CD4-positive, alpha-beta T cell (primary cell): ENCODE data around the gene TIGD6. TPM values are rescaled to one million over a fixed set of nuclear protein-coding genes. Genes with fewer than 3 reads are reported as not detected.

Source experiments
- ATAC-seq: fragments of 200-7000 bp; cut with Tn5 transposase; one replicate; pipeline ENCODE4 v1.10.0; 2022; ENCODE audit warnings: mild to moderate bottlenecking; ENCODE audit not compliant: poor library complexity
- CTCF ChIA-PET: fragments of 350-600 bp; sonication (Branson Sonifier 250); formaldehyde crosslinking; loops from one replicate; lab custom pipeline; 2021; ENCODE audit warnings: antibody characterized with exemption, inconsistent platforms; lab: Charles Lee
- POLR2A ChIA-PET: fragments of 350-600 bp; sonication (Branson Sonifier 250); formaldehyde crosslinking; loops from one replicate; lab custom pipeline; 2021; ENCODE audit warnings: antibody characterized with exemption, inconsistent platforms; lab: Charles Lee
- DNase-seq, 14 experiments: peaks; one replicate each; pipeline ENCODE4 v3.0.0-alpha.2; 2013 to 2020; ENCODE audit warnings: mixed read lengths in 2 of 14
- H3K27ac ChIP-seq, 2 donors: one replicate each; pipeline versions ENCODE4 v1.5.1 to v1.7.0; 2013; ENCODE audit warnings: low read length in 2 of 2, low read depth in 1 of 2, mild to moderate bottlenecking in 1 of 2
- H3K27me3 ChIP-seq, 2 experiments: 1 replicate in 1 of 2; 2 replicates in 1 of 2; pipeline versions ENCODE4 v1.6.1 to v1.7.0; 2013; ENCODE audit warnings: low read length in 2 of 2, control low read depth in 1 of 2, mild to moderate bottlenecking in 1 of 2, moderate library complexity in 1 of 2; ENCODE audit not compliant: insufficient read depth in 2 of 2, control insufficient read depth in 1 of 2
- H3K36me3 ChIP-seq: one replicate; pipeline ENCODE4 v1.6.1; 2013; ENCODE audit warnings: low read length, control low read depth; ENCODE audit not compliant: insufficient read depth
- H3K4me1 ChIP-seq: one replicate; pipeline ENCODE4 v1.6.1; 2013; ENCODE audit warnings: low read length, control low read depth; ENCODE audit not compliant: insufficient read depth
- H3K4me3 ChIP-seq: one replicate; pipeline ENCODE4 v1.5.1; 2013; ENCODE audit warnings: mild to moderate bottlenecking, low read length, moderate library complexity
- H3K9me3 ChIP-seq, 2 experiments: 1 replicate in 1 of 2; 2 replicates in 1 of 2; pipeline versions ENCODE4 v1.6.1 to v1.7.0; 2013; ENCODE audit warnings: low read length in 2 of 2, mild to moderate bottlenecking in 2 of 2, control low read depth in 1 of 2, moderate library complexity in 1 of 2; ENCODE audit not compliant: control insufficient read depth in 1 of 2, insufficient read depth in 1 of 2
- H3K27ac Mint-ChIP-seq: one replicate; pipeline ENCODE4 v1.8.0; 2020; ENCODE audit warnings: mixed read lengths
- H3K27me3 Mint-ChIP-seq: one replicate; pipeline ENCODE4 v1.8.0; 2021; ENCODE audit warnings: mixed read lengths
- H3K36me3 Mint-ChIP-seq: one replicate; pipeline ENCODE4 v1.8.0; 2021; ENCODE audit warnings: low read depth, mixed read lengths
- H3K4me1 Mint-ChIP-seq: one replicate; pipeline ENCODE4 v1.8.0; 2021; ENCODE audit warnings: low read depth, mixed read lengths
- H3K4me3 Mint-ChIP-seq: one replicate; pipeline ENCODE4 v1.8.0; 2020; ENCODE audit warnings: mild to moderate bottlenecking, mixed read lengths
- H3K9me3 Mint-ChIP-seq: one replicate; pipeline ENCODE4 v1.8.0; 2020; ENCODE audit warnings: mixed read lengths
- CTCF ChIP-seq: fragments of 200-600 bp; IDR thresholded peaks from one replicate; pipeline ENCODE4 v1.8.0; 2022; ENCODE audit warnings: antibody characterized with exemption, mild to moderate bottlenecking
- intact Hi-C, 2 experiments: fragments of 100-400 bp; cut with DNase I in 1 of 2; cut with micrococcal nuclease in 1 of 2; formaldehyde crosslinking; loops; one replicate each; pipeline versions ENCODE4 v1.15.1 to v1.9.0; 2023 to 2025; cut with DNase I, micrococcal nuclease
- total RNA-seq, 174 experiments: library from RNA in 2 of 174; stranded (reverse) in 2 of 174; gene quantifications; one replicate each; pipeline ENCODE4 v1.2.3 and lab custom pipeline; 2021 to 2026

Gene TIGD6
- total RNA-seq, 2 experiments from 2014 or later: 1.0 to 1.4 TPM

- peak; percentile 70 for TF ChIP-seq CTCF
- H3K9me3 ChIP-seq: no peaks in the 10 kb centered on the region
- H3K27ac ChIP-seq: peak overlapping the region in 1 of 2 donors; percentile 53
- peak; percentile 30 to 84 (median 50) for DNase-seq
- CTCF ChIA-PET: interaction anchor here (0.8 to 3.1 kb wide), 3 partner anchors 9 to 42 kb away, joined by 4 to 14 read pairs (median 11); partner anchors contain the start of gene SLC26A2
- peak overlapping the region; percentile 96 for H3K4me3 Mint-ChIP-seq
- intact Hi-C loops: loop anchor here (5.0 kb wide), 3 partner anchors 40 to 450 kb away; partner anchors contain the start of genes CSNK1A1 (in 1 of the 2) and SLC26A2 (in 1 of the 2)
- POLR2A ChIA-PET: interaction anchor here (2.6 kb wide), 1 partner anchor 42 kb away, joined by 22 read pairs; the partner anchor contains the start of gene SLC26A2
- H3K36me3 ChIP-seq: peaks cover 25% of the 10 kb centered on the region
- peaks cover 44% of the 10 kb centered on the region for H3K36me3 Mint-ChIP-seq
- H3K27me3 ChIP-seq: no peaks in the 10 kb centered on the region
- no peaks in the 10 kb centered on the region for H3K9me3 Mint-ChIP-seq
- peak; percentile 77 for ATAC-seq
- H3K4me1 ChIP-seq: peaks cover 34% of the 10 kb centered on the region
- H3K4me3 ChIP-seq: peak overlapping the region; percentile 70
- H3K27me3 Mint-ChIP-seq: no peaks in the 10 kb centered on the region
- peak overlapping the region; percentile 76 for H3K27ac Mint-ChIP-seq
- H3K4me1 Mint-ChIP-seq: peaks cover 42% of the 10 kb centered on the region
Observed at GRCh38 chr5:150001660-150002486, 1.4 kb upstream of the TIGD6 start.

- POLR2A ChIA-PET: interaction anchor here (0.9 to 2.6 kb wide), 4 partner anchors 39 to 451 kb away, joined by 3 to 22 read pairs (median 4); partner anchors contain the start of genes CD74 and SLC26A2
- H3K9me3 Mint-ChIP-seq: no peaks in the 10 kb centered on the region
Observed at GRCh38 chr5:150000990-150001659, 671 bp upstream of the TIGD6 start.

More at GRCh38 chr5:150000990-150001659, 671 bp upstream of the TIGD6 start:
- TF ChIP-seq CTCF: no peak
- peak overlapping the region; percentile 53 to 72 for H3K27ac ChIP-seq
- ATAC-seq: peak; percentile 11
- H3K36me3 ChIP-seq: peaks cover 17% of the 10 kb centered on the region
- no peaks in the 10 kb centered on the region for H3K27me3 Mint-ChIP-seq
- peak overlapping the region; percentile 76 for H3K27ac Mint-ChIP-seq
- H3K9me3 ChIP-seq: no peaks in the 10 kb centered on the region
- peaks cover 34% of the 10 kb centered on the region for H3K4me1 ChIP-seq
- peak overlapping the region; percentile 70 for H3K4me3 ChIP-seq
- H3K4me3 Mint-ChIP-seq: peak overlapping the region; percentile 96
- no peaks in the 10 kb centered on the region for H3K27me3 ChIP-seq
- CTCF ChIA-PET: interaction anchor here (1.8 to 3.1 kb wide), 2 partner anchors 10 to 41 kb away, joined by 11 to 14 read pairs; partner anchors contain the start of gene SLC26A2
- peak in 12 of 14 experiments; percentile 6 to 72 (median 27) for DNase-seq
- H3K4me1 Mint-ChIP-seq: peaks cover 38% of the 10 kb centered on the region
- intact Hi-C loops: loop anchor here (1.0 to 5.0 kb wide), 4 partner anchors 39 to 451 kb away; partner anchors contain the start of genes SLC26A2 (in 2 of the 2) and CSNK1A1 (in 1 of the 2)
- H3K36me3 Mint-ChIP-seq: peaks cover 36% of the 10 kb centered on the region
